ENCODE results near the gene ANKUB1. TPM values are rescaled to one million over a fixed set of nuclear protein-coding genes. Genes with fewer than 3 reads are reported as not detected.

ANKUB1 gene
- total and polyA plus RNA-seq, 8 donors, result 0.14 to 2.2 (median 0.44) TPM; not detected in 1

GRCh38 chr3:149810846-149811245, 18.5 kb upstream of the ANKUB1 start:
- no peaks in the 10 kb centered on the region for H3K9me3 ChIP-seq
- H3K4me3 ChIP-seq, result no peak overlapping the region
- DNase-seq (no peak), ATAC-seq (no peak)
- no peak for TF ChIP-seq CTCF (IDR thresholded peaks at IDR 0.05)
- no peak overlapping the region for H3K27ac ChIP-seq
- peaks cover 11 to 32% of the 10 kb centered on the region in 2 donors for H3K4me1 ChIP-seq
- intact Hi-C loops (cut with DNase I), result no loop called here
- H3K27me3 ChIP-seq, result no peaks in the 10 kb centered on the region
- no peaks in the 10 kb centered on the region for H3K36me3 ChIP-seq

GRCh38 chr3:149809699-149810098, 17.3 kb upstream of the ANKUB1 start:
- Histone ChIP-seq H3K27me3 (no peaks in the 10 kb centered on the region), H3K4me1 (peaks cover 7 to 21% of the 10 kb centered on the region in 2 donors), H3K27ac (peak overlapping the region in 1 of 2 donors; percentile 48), H3K36me3 (no peaks in the 10 kb centered on the region), H3K9me3 (no peaks in the 10 kb centered on the region), H3K4me3 (no peak overlapping the region)
- DNase-seq (no peak), ATAC-seq (no peak)
- TF ChIP-seq CTCF (IDR thresholded peaks at IDR 0.05), result no peak
- intact Hi-C loops (cut with DNase I), result no loop called here

GRCh38 chr3:149808209-149808829, 16.0 kb upstream of the ANKUB1 start:
- H3K27me3 ChIP-seq, result no peaks in the 10 kb centered on the region
- no peak overlapping the region for H3K4me3 ChIP-seq
- no peaks in the 10 kb centered on the region for H3K9me3 ChIP-seq
- peak; percentile 73 to 80 for TF ChIP-seq CTCF (IDR thresholded peaks at IDR 0.05)
- H3K36me3 ChIP-seq, result no peaks in the 10 kb centered on the region
- intact Hi-C loops (cut with DNase I), result no loop called here
- H3K4me1 ChIP-seq, result peaks cover 0 to 13% of the 10 kb centered on the region in 2 donors
- ATAC-seq (peak; percentile 41), DNase-seq (peak; percentile 51 to 76 (median 64))
- H3K27ac ChIP-seq, result no peak overlapping the region

GRCh38 chr3:149806171-149806778, 13.9 kb upstream of the ANKUB1 start:
- ATAC-seq (no peak), DNase-seq (no peak)
- Histone ChIP-seq H3K9me3 (no peaks in the 10 kb centered on the region), H3K27ac (no peak overlapping the region), H3K27me3 (no peaks in the 10 kb centered on the region), H3K4me1 (peaks cover 0 to 3% of the 10 kb centered on the region in 2 donors), H3K36me3 (no peaks in the 10 kb centered on the region), H3K4me3 (no peak overlapping the region)
- intact Hi-C loops (cut with DNase I), result no loop called here
- TF ChIP-seq CTCF (IDR thresholded peaks at IDR 0.05), result no peak

GRCh38 chr3:149801639-149802038, 9.3 kb upstream of the ANKUB1 start:
- DNase-seq, result no peak
- no peaks in the 10 kb centered on the region for H3K4me1 ChIP-seq
- no peak overlapping the region for H3K27ac ChIP-seq
- H3K36me3 ChIP-seq, result no peaks in the 10 kb centered on the region
- no peak overlapping the region for H3K4me3 ChIP-seq
- ATAC-seq, result no peak
- no peaks in the 10 kb centered on the region for H3K27me3 ChIP-seq
- intact Hi-C loops (cut with DNase I), result no loop called here
- no peaks in the 10 kb centered on the region for H3K9me3 ChIP-seq
- no peak for TF ChIP-seq CTCF (IDR thresholded peaks at IDR 0.05)

Measured in left lung (tissue), 10 donors.